NCI-H146 treated with DMSO at 0.1 percent for 48 hours (cell line): ENCODE results near the gene TMEM214.

Source experiments
- DNase-seq: peaks from one replicate; lab custom pipeline; 2025; ENCODE audit not compliant: unreplicated experiment; lab: John Stamatoyannopoulos, UW

TMEM214 gene

GRCh38 chr2:27038631-27039339, 6.0 kb downstream of the TMEM214 start:
- DNase-seq: no peak

DNA sequence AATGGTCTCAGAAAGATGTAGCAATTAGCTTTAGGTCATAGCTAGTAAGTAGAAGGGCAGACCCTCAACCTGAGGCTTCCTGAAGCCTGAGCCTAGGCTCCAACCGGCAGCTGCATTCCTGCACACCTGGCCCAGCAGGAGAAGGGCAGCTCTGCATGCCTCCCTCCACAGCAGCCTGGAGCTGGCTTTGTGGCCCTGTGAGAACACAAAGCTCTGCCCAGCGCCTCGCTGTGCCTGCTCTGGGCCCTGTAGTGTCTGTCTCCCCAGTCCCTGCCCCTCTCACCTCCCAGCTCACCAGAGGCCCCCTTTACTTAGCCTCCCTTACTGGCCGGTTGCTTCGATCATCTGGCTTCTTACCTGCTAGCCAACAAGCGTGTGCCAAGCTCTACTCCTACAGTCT, 6.7 kb downstream of the TMEM214 start:
- DNase-seq: no peak

DNA sequence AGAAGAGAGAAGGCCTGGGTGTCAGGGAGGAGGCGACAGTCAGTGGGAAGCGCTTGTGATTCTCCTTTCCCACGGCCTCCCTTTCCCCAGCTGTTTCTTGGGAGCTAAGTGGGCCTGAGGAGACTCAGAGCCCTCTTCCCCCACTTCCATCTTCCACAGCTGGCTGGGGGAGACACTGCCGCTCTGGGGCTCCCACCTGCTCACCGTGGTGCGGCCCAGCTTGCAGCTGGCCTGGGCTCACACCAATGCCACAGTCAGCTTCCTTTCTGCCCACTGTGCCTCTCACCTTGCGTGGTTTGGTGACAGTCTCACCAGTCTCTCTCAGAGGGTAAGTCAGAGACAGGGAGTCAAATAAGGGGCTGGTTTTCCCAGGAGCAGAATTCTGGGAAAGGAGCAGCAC, 7.1 kb downstream of the TMEM214 start:
- DNase-seq: no peak

DNA sequence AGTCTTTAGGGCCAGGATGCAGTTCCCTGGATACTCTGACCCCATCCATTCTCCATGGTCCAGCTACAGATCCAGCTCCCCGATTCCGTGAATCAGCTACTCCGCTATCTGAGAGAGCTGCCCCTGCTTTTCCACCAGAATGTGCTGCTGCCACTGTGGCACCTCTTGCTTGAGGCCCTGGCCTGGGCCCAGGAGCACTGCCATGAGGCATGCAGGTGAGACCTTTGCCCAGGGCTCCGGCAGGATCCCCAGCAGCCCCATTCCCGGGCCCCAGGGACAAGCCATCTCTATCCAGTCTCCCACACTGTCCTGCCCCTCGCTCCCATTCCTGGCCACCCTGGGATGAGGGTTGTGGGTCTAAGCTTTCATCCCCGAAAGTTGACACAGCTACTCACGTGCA, 7.5 kb downstream of the TMEM214 start:
- no peak for DNase-seq

GRCh38 chr2:27041752-27042151, 9.0 kb downstream of the TMEM214 start:
- no peak for DNase-seq

GRCh38 chr2:27042159-27042661, 9.4 kb downstream of the TMEM214 start:
- no peak for DNase-seq

DNA sequence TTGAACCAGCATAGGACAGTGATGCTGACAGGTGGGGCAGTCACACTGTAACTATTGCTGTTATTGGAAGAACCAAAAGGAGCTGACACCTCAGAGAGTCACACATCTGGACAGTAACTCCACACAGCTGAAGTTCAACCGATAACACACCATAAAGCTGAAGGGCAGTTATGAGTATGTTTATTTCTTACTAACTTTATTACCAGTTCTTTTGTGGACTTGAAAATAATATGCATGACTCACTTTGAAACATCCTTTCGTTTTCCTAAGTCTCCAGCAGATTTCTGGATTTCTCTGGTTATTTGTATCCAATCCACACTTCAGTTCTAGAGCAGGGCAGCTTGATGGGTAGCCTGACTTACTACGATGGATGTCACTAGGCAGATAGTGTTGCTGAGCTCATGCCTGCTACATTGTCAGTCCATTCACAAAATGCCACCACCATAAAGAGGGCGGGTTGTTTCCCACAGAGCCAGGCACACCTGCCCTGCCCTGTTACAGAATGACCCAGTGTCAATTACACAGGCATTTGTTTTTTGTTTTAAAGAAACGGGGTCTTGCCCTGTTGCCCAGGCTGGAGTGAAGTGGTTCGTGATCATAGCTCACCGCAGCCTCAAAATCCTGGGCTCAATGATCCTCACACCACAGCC, 10.3 kb downstream of the TMEM214 start:
- DNase-seq: no peak

DNA sequence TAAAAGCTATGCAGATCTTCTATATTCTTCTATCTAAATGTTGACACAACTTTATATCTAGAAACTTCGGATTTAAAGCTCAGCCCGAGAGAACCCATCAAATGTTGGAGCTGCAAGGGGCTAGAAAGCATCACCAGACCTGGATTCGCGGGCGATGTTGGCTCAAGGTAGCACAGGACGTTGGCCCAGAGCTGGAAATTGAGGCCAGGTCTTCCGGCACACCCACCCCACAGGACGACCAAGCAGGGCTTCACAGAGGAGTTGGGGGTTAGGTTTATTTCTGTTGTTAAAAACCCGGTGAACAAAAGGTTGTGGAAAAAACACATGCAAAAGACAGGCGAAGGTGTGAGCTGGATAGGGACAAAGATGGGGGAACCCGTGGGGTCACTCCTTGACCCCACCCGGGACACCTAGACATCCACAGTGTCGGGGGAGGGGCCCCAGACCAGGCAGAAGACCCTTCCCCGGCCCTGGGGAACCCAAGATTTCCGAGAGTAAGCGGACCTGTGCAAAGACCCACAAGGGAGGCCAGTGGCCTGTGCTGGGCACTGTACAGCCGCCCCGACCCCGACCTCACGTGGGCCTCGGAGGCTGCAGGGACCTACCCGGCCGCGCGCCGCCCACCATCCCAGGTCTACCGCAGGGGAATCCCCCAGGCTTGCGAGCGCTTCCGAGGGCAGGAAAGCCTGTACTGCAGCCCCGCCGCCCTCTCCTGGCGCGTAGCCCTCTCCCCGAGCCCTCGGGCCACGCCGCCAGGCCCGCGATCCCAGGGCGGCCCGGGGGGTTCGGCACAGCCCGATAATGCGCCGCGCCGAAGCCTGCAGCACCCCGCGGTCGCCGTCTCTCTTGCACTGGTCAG, 16.9 kb downstream of the TMEM214 start:
- no peak for DNase-seq

GRCh38 chr2:27050281-27050995, 17.7 kb downstream of the TMEM214 start:
- DNase-seq: peak; percentile 95

DNA sequence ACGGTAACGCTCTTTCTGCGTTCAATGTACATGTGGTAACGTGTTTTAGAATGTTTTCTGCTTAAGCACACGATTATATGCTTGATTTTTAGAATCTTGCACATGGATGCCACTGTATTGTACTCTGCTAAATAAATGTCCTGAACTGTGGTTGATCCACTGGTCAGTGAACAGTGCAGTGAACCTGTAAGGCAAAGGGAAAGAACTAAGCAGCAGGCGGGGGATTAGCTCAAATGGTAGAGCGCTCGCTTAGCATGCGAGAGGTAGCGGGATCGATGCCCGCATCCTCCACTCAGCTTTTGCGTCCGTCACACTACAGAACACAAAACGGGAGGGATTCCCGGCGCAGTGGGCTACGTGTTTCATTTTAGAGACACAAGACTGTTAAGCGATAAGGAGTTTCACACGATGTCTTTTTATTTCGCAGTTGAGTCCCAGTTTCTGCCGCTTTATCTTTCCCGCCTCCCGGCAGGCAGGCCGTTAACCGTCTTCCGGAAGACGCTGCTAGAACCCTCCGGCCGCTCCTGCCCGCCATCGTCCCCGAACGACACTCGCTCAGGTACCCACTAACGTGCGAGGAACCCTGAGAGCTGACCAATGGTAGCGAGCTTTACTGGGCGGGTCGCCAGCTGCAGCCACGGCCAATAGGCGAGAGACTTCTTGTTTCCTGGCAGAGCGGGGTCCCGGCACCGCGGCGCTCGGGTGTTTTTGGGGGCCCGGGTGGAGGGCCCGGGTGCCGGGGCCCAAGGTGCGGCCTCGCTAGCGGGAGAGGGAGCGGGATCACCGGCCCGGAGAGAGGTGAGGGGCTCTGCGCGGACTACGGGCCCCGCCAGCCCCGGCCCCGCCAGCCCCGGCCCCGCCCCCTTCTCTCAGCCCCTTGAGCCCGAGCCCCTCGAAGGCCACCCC, 18.5 kb downstream of the TMEM214 start, which contains the start of gene AGBL5:
TSS of gene AGBL5 (plus strand) at position 673 of the 906 bp plus-strand sequence. CDS start 1,291 bp downstream, outside the sequence.
- peak; percentile 82 for DNase-seq

- DNase-seq: no peak
These were observed 19.3 kb downstream of the TMEM214 start for GRCh38 chr2:27051902-27052645.

DNA sequence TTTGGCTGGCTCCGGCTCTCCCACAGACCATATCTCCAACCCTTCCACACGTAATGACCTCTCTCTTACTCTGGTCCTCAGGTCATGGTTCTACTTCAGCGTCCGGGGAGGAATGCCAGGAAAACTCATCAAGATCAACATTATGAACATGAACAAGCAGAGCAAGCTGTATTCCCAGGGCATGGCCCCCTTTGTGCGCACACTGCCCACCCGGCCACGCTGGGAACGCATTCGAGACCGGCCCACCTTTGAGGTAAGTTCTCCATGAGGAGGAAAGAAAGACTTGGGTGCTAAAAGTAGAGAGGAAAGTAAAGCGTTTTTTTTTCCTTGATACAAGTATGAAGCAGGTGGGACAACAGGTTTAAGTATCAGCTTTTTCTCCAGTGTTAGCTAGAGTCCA, 20.6 kb downstream of the TMEM214 start:
- no peak for DNase-seq

GRCh38 chr2:27053776-27054175, 21.0 kb downstream of the TMEM214 start:
- no peak for DNase-seq

DNA sequence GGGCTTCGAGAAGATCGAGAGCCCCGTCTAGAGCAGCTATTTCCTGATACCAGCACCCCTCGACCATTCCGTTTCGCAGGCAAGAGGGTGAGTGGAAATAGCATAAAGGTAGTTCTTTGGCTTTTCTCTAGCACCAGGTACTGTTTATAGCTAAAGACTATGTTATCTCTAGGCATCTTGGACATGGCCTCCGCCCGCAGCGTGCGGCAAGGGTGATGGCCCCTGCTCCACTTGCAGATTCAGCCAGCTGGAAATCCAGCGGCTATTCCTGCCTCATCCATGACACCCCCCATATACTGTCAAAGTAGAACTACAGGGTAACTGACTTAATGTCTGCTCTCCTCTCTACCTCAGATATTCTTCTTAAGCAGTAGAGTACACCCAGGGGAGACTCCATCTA, 22.0 kb downstream of the TMEM214 start:
- no peak for DNase-seq

DNA sequence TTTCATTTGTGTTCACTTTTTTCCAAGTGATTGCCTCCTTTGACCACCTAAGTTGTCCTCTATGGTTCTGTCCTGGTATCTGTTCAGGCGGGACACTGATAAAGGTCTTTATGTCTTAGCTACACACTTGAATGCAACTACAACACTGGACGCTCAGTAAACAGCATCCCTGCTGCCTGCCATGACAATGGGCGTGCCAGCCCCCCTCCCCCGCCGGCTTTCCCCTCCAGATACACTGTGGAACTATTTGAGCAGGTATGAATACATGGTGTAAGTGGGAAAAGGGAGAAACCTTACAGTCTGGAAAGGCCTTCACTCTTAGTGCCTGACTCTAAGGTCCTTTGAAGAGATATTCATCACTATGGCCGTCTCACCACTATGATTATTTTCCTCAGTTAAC, 24.4 kb downstream of the TMEM214 start:
- DNase-seq: no peak

DNA sequence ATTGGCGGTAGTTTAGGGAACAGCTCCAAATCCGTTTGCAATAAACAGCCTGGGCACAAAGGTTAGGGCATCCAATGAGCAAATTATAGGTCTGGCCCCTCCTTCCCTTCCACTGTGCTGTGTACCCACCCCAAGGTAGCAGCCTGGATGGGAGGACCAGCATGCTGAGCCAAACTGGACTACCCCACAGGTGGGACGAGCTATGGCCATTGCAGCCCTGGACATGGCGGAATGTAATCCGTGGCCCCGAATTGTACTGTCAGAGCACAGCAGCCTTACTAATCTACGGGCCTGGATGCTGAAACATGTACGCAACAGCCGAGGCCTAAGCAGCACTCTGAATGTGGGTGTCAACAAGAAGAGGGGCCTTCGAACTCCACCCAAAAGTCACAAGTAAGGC, 25.4 kb downstream of the TMEM214 start:
- DNase-seq: no peak

DNA sequence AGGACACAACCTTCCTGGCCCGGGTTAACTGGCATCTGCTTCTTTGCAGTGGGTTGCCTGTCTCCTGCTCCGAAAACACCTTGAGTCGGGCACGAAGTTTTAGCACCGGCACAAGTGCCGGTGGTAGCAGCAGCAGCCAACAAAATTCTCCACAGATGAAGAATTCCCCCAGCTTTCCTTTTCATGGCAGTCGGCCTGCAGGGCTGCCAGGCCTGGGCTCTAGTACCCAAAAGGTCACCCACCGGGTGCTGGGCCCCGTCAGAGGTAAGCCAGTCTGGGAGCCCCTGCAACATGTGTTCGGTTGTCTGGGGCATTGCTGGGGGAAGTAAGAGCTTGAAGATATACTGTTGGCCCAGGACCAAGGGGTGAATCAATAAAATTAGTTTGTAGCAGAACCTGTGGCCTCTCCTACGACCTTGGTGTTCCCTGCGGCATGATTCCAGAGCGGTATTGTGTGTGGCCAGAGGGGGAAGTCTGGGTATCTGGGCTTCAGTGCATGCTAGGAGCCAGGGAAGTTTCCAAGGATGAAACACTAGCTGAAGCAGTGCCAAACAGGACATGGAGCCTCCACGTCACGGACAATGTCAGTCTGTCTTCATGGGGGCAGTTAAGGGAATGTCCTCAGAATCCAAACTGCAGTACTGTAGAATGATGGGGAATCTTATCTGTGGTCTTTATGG, 26.5 kb downstream of the TMEM214 start:
- DNase-seq: no peak

DNA sequence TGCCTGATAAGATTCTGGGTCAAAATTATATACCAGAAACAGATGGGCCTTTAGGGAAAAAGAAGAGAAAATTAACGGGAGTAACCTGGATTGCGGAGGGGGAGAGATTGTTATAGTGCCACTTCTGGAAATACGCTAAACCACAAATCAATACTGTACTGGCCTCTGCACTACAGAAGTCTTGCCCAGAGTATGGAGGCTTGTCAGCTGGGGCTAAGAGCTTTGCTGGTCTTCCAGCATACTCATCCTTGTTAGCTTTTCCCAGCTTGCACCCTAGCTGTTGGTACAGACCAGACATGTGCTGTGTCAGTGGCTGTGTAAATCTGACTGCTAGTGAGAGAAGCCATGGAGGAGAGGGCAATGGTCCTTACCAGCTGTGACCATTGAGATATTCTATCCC, 27.6 kb downstream of the TMEM214 start:
- no peak for DNase-seq

- DNase-seq: no peak
These were observed 32.4 kb downstream of the TMEM214 start for GRCh38 chr2:27065128-27065527.
